NCI-H2227 (cell line): ENCODE measurements around the gene SLIT2.

Source experiments
- DNase-seq: peaks from one replicate; lab custom pipeline; 2025; ENCODE audit not compliant: unreplicated experiment; lab: John Stamatoyannopoulos, UW

Gene SLIT2

GRCh38 chr4:20265726-20266125 is 14.0 kb downstream of the SLIT2 start:
- no peak for DNase-seq

GRCh38 chr4:20266215-20267082 is 14.7 kb downstream of the SLIT2 start:
- DNase-seq: no peak

- DNase-seq: no peak
These were observed 16.3 kb downstream of the SLIT2 start for GRCh38 chr4:20268028-20268427.

GRCh38 chr4:20269320-20269719 is 17.6 kb downstream of the SLIT2 start:
- DNase-seq: no peak

GRCh38 chr4:20271950-20272349 is 20.2 kb downstream of the SLIT2 start:
- DNase-seq: no peak

- no peak for DNase-seq
These were observed 20.7 kb downstream of the SLIT2 start for GRCh38 chr4:20272411-20272872.

GRCh38 chr4:20273793-20274192 is 22.1 kb downstream of the SLIT2 start:
- peak; percentile 78 for DNase-seq

- DNase-seq: no peak
These were observed 25.1 kb downstream of the SLIT2 start for GRCh38 chr4:20276848-20277247.

- DNase-seq: no peak
These were observed 26.5 kb downstream of the SLIT2 start for GRCh38 chr4:20278195-20278594.

GRCh38 chr4:20279381-20279780 is 27.7 kb downstream of the SLIT2 start:
- no peak for DNase-seq

GRCh38 chr4:20281453-20281852 is 29.7 kb downstream of the SLIT2 start:
- no peak for DNase-seq

- no peak for DNase-seq
These were observed 31.3 kb downstream of the SLIT2 start for GRCh38 chr4:20283039-20283438.

GRCh38 chr4:20284990-20285389 is 33.3 kb downstream of the SLIT2 start:
- DNase-seq: peak; percentile 51

GRCh38 chr4:20287246-20287645 is 35.5 kb downstream of the SLIT2 start:
- no peak for DNase-seq

- no peak for DNase-seq
These were observed 36.4 kb downstream of the SLIT2 start for GRCh38 chr4:20288047-20288650.

- DNase-seq: no peak
These were observed 37.3 kb downstream of the SLIT2 start for GRCh38 chr4:20288846-20289512.

GRCh38 chr4:20289782-20290181 is 38.1 kb downstream of the SLIT2 start:
- DNase-seq: no peak

- DNase-seq: no peak
These were observed 41.0 kb downstream of the SLIT2 start for GRCh38 chr4:20292739-20293138.

- no peak for DNase-seq
These were observed 45.6 kb downstream of the SLIT2 start for GRCh38 chr4:20297261-20297660.

GRCh38 chr4:20297783-20298182 is 46.1 kb downstream of the SLIT2 start:
- no peak for DNase-seq

GRCh38 chr4:20298455-20298854 is 46.8 kb downstream of the SLIT2 start:
- no peak for DNase-seq

GRCh38 chr4:20298986-20299385 is 47.3 kb downstream of the SLIT2 start:
- DNase-seq: no peak
